Measurements from ENCODE around the gene ITCH.
"Not testable (repeated sequence)": the region's sequence is repeated elsewhere in the genome, so short reads cannot be mapped to it uniquely, and the experiment has no call there.

The ITCH gene

DNA sequence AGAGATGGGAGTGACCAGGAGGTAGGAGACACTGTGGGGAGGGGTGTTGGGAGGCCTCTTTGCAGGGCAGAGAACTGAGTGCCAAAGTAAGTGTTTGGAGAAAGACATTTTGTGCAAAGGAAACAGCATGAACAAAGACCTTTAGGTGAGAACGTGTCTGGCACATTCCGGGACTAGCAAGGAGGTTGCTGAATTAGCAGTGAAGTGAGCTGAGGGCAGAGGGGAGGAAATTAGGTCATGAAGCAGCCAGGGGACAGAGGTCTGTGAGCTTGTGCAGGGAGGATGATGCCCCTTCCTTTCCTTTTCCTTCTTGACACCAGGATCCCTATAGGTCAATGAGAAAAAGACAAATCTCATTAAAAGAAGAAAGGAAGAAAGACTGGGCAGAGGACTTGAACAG lies 38.5 kb upstream of the ITCH start:
- TF ChIP-seq, protein P1, sequence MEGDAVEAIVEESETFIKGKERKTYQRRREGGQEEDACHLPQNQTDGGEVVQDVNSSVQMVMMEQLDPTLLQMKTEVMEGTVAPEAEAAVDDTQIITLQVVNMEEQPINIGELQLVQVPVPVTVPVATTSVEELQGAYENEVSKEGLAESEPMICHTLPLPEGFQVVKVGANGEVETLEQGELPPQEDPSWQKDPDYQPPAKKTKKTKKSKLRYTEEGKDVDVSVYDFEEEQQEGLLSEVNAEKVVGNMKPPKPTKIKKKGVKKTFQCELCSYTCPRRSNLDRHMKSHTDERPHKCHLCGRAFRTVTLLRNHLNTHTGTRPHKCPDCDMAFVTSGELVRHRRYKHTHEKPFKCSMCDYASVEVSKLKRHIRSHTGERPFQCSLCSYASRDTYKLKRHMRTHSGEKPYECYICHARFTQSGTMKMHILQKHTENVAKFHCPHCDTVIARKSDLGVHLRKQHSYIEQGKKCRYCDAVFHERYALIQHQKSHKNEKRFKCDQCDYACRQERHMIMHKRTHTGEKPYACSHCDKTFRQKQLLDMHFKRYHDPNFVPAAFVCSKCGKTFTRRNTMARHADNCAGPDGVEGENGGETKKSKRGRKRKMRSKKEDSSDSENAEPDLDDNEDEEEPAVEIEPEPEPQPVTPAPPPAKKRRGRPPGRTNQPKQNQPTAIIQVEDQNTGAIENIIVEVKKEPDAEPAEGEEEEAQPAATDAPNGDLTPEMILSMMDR (conservative IDR thresholded peaks at IDR 0.05; ENCODE audit: control insufficient read depth, insufficient read depth, low read depth, low read length), result no peak
- DNase-seq (ENCODE audit: low read depth), result no peak
- no peak overlapping the region for H3K4me3 ChIP-seq (ENCODE audit: control insufficient read depth, low read depth, low read length)

DNA sequence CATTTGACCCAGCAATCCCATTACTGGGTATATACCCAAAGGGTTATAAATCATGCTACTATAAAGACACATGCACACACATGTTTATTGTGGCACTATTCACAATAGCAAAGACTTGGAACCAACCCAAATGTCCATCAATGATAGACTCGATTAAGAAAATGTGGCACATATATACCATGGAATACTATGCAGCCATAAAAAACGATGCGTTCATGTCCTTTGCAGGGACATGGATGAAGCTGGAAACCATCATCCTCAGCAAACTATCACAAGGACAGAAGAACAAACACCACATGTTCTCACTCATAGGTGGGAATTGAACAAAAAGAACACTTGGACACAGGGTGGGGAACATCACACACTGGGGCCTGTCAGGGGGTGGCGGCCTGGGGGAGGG lies 34.9 kb upstream of the ITCH start:
- not testable (repeated sequence) for DNase-seq (ENCODE audit: low read depth); H3K4me3 ChIP-seq (ENCODE audit: control insufficient read depth, low read depth, low read length)

DNA sequence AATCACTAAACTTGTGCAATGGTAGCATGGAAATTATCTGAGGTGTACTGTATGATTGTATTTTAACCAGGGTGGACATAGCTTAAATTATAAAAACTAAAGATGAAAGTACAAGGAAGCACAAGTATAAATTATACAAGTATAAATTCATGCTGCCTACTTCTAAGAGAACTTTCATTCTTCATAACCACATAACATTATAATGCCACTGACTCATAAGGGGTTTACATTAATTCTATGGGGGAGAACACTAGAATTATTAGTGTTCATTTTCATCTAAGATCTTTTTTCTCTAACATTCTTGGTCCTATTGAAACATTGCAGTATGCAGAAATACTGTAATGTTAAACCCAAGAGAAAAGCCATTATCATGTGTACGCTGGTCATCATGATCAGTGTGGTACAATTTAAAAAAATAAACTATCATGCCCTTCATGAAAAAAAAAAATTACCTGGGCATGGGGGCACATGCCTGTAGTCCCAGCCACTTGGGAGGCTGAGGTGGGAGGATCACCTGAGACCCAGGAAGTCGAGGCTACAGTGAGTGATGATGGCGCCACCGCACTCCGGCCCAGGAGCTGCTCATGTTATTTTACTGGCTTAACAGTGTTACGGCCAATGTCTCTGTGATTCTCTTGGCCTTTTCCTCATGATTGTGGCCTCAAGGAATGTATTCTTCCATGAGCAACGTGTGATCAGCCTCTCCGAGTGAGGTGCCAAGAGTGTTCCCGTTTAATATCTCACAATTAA lies 34.0 kb upstream of the ITCH start:
- no peak overlapping the region for H3K4me3 ChIP-seq (ENCODE audit: control insufficient read depth, low read depth, low read length)
- TF ChIP-seq, protein P1 (conservative IDR thresholded peaks at IDR 0.05; ENCODE audit: control insufficient read depth, insufficient read depth, low read depth, low read length), result no peak
- DNase-seq (ENCODE audit: low read depth), result no peak

DNA sequence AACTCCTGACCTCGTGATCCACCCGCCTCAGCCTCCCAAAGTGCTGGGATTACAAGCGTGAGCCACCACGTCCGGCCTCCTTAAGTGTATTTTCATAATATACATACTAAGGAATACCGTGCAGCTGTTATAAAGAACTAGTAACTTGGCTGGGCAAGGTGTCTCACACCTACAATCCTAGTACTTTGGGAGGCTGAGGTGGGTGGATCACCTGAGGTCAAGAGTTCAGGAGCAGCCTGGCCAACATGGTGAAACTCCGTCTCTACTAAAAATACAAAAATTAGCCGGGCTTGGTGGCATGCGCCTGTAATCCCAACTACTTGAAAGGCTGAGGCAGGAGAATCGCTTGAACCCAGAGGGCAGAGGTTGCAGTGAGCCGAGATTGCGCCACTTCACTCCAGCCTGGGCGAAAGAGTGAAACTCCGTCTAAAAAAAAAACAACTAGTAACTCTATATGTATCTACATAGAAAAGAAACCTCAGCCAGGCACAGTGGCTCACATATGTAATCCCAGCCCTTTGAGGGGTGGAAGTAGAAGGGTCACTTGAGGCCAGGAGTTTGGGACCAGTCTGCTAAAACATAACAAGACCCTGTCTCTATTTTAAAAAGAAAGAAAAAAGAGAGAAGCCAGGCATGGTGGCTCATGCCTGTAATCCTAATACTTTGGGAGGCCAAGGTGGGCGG lies 32.1 kb upstream of the ITCH start:
- not testable (repeated sequence) for DNase-seq (ENCODE audit: low read depth); H3K4me3 ChIP-seq (ENCODE audit: control insufficient read depth, low read depth, low read length)

DNA sequence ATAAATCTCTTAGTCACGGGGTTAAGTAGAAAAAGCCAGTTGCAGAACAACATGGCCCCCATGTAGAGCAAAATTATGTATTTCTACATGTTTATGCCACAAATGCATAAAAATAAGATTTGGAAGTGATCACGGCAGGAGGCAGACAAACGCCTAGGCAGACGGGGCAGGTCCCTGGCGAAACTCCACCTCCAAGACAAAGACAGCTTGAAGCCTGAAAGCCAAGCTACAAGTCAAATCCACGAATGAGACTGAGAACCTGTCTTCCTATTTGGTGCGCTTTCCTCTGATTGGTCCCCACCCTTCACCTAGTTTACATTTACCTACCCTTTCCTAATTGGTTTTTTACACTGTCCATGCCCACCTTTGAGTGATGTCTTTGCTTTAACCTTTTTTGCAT lies 31.2 kb upstream of the ITCH start:
- TF ChIP-seq, protein P1 (conservative IDR thresholded peaks at IDR 0.05; ENCODE audit: control insufficient read depth, insufficient read depth, low read depth, low read length), result no peak
- no peak for DNase-seq (ENCODE audit: low read depth)
- H3K4me3 ChIP-seq (ENCODE audit: control insufficient read depth, low read depth, low read length), result no peak overlapping the region

DNA sequence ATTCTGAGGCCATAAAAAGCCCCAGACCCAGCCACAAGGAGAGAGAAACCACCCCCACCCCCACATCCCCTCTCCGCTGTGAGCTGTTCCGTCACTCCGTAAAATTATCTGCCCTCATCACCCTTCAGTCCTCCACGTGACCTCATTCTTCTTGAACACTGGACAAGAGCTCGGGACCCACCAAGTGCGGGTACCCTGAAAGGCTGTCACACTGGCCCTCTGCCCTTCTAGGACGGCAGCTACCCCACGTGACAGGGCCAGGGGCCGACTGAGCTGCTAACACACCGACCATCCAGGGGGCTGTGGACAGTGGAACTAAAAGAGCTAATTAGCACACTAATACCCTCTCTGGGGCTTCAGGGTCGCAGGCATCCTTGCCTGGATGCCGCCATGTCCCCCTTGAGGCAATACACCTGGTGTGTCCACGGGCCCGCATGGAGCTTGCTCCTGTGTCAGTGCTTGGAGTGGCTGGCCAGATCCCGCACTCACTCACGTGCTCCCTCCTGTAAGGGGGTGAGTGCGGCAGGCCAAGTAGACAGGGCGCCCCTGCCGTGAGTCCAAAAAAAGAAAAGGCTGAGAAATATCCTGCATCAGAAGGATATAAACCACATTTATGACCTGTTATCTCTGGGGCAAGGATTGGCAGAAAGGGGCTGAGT lies 30.7 kb upstream of the ITCH start:
- TF ChIP-seq, protein P1 (conservative IDR thresholded peaks at IDR 0.05; ENCODE audit: control insufficient read depth, insufficient read depth, low read depth, low read length), result no peak
- no peak for DNase-seq (ENCODE audit: low read depth)
- H3K4me3 ChIP-seq (ENCODE audit: control insufficient read depth, low read depth, low read length), result no peak overlapping the region

DNA sequence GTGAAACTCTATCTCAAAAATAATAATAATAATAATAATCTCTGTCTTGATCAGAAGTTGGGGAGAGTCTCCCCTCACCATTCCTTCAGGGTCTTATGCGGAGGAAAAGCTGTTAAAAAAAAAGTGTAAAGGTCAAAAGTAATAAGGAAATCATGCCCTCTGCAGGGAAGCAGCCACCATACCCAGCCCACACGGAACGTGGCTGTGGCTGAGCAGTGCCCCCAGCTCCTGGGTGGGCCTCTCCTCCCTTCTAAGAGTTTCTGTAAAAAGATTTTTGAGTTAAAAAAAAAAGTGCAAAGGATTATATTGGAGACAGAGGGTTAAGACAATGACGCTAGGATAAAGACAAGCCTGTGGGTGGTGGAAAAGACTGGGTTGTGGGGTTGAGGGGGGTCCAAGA lies 29.3 kb upstream of the ITCH start:
- TF ChIP-seq, protein P1 (conservative IDR thresholded peaks at IDR 0.05; ENCODE audit: control insufficient read depth, insufficient read depth, low read depth, low read length), result no peak
- no peak for DNase-seq (ENCODE audit: low read depth)
- H3K4me3 ChIP-seq (ENCODE audit: control insufficient read depth, low read depth, low read length), result no peak overlapping the region

Data from fibroblast of mammary gland (primary cell).